Sigmoid colon (tissue), 7 donors: Measurements from ENCODE around the gene NTF3. TPM values are rescaled to one million over a fixed set of nuclear protein-coding genes. Genes with fewer than 3 reads are reported as not detected.

Source experiments
- DNase-seq: peaks from one replicate; pipeline ENCODE4 v3.0.0-alpha.2; 2019
- H3K27ac ChIP-seq, 4 donors: fragments of 200-600 bp; sonication (generic); one replicate each; pipeline ENCODE4 v1.5.1; 2016 to 2019; ENCODE audit warnings: mild to moderate bottlenecking in 1 of 4
- H3K27me3 ChIP-seq, 3 donors: fragments of 200-600 bp; sonication (generic); one replicate each; pipeline ENCODE4 v1.5.1; 2019; ENCODE audit warnings: mild to moderate bottlenecking in 1 of 3
- H3K36me3 ChIP-seq, 4 donors: fragments of 200-600 bp; sonication (generic); one replicate each; pipeline ENCODE4 v1.5.1; 2016 to 2019
- H3K4me1 ChIP-seq, 4 donors: fragments of 200-600 bp; sonication (generic); one replicate each; pipeline ENCODE4 v1.5.1; 2017 to 2019
- H3K4me3 ChIP-seq, 4 donors: fragments of 200-600 bp; sonication (generic); one replicate each; pipeline ENCODE4 v1.5.1; 2017 to 2019; ENCODE audit warnings: mild to moderate bottlenecking in 2 of 4, moderate library complexity in 1 of 4
- H3K9me3 ChIP-seq, 4 donors: fragments of 200-600 bp in 3 of 4; sonication (generic) in 3 of 4; one replicate each; pipeline versions ENCODE4 v1.5.1 to v1.6.1; 2013 to 2019
- EP300 ChIP-seq, 4 donors: sonication (generic); formaldehyde crosslinking; IDR thresholded peaks; one replicate each; pipeline ENCODE4 v1.6.1; 2017; ENCODE audit warnings: antibody characterized with exemption in 4 of 4
- POLR2A ChIP-seq, 2 donors: fragments of 450-650 bp; IDR thresholded peaks; one replicate each; pipeline ENCODE4 v1.6.1; 2016; ENCODE audit warnings: antibody characterized with exemption in 2 of 2, mild to moderate bottlenecking in 2 of 2, moderate library complexity in 2 of 2
- POLR2AphosphoS5 ChIP-seq, 4 donors: sonication (generic); formaldehyde crosslinking; IDR thresholded peaks; one replicate each; pipeline ENCODE4 v1.6.1; 2017; ENCODE audit warnings: antibody characterized with exemption in 4 of 4
- WGBS, 2 donors: extraction: QIAGEN DNeasy Blood & Tissue Kit; methylation state at CpG; one replicate each; pipeline ENCODE4 v1.1.7; 2013; 5-methylcytosine and 5-hydroxymethylcytosine counted together
- intact Hi-C: fragments of 100-400 bp; cut with DNase I; formaldehyde crosslinking; loops from one replicate; pipeline ENCODE4 v1.15.1; 2023
- polyA plus RNA-seq, 3 donors: library from polyadenylated mRNA; stranded (reverse); fragments of 200-250 nt; gene quantifications; one replicate each; pipeline ENCODE4 v1.2.3, GENCODE V29; 2013
- total RNA-seq, 4 donors: library from RNA; depleted of rRNA; stranded (reverse); fragments of >200 nt; gene quantifications; one replicate each; pipeline ENCODE4 v1.1.0, GENCODE V29; 2016
- TF ChIP-seq, protein P1 (sequence below), 4 experiments: fragments of 450-650 bp in 3 of 4; fragments of 200-600 bp in 1 of 4; IDR thresholded peaks; one replicate each; pipeline ENCODE4 v1.5.1; 2016 to 2019; ENCODE audit warnings: antibody characterized with exemption in 4 of 4, mild to moderate bottlenecking in 3 of 4, moderate library complexity in 2 of 4
- donor health status: healthy with polysubstance abuse.
- donor health status: Bipolar disorder and iron deficiency.
- donor health status: healthy.

The NTF3 gene
- total and polyA plus RNA-seq, 7 donors, result 0.71 to 1.8 (median 0.95) TPM; not detected in 2

DNA sequence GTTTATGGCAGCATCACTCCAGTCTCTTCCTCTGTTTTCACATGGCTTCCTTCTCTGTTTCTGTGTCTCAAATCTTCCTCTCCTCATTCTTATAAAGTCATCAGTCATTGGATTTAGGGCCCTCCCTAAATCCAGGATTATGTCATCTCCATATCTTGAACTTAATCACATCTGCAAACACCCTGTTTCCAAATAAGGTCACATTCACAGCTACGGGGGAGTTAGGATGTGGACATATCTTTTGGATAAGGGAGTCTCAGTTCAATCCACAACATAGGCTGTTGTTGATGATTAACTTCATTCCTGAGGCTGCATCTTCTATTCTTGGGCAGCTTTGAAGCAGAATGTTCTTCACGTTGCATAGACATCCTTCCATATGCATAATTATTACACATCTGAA is 40.3 kb upstream of the NTF3 start:
- intact Hi-C loops, result no loop called here
- WGBS, 2 donors, result 36 to 74% methylated on average over 2 of the region's 2 CpGs

DNA sequence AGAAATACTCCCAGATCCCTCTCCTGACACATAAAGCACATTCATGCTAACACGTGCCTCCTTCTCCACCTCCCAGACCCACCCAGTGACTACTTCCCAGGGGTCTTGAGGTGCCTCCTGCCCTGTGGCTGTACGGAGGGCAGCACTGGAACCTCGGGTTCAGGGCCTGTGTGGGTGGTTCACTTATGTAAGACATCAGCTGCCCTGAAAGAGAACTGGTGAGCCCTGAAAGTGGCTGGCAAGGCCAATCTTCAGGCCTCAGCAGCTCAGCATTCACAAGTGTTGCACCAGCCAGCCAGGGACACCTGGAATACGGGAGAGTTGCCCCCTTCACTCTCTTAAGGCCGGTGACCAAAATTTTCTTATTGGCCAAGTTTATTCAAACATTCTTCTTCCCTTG is 38.9 kb upstream of the NTF3 start:
- no peaks in the 10 kb centered on the region for H3K27me3 ChIP-seq
- peaks cover 0 to 9% (median 6%) of the 10 kb centered on the region in 4 donors for H3K4me1 ChIP-seq
- WGBS, 2 donors, result 85 to 90% methylated on average over 5 of the region's 5 CpGs
- H3K4me3 ChIP-seq, result no peak overlapping the region
- DNase-seq, result no peak
- intact Hi-C loops, result no loop called here
- TF ChIP-seq POLR2A (IDR thresholded peaks at IDR 0.05) (no peak), EP300 (IDR thresholded peaks at IDR 0.05) (no peak), POLR2AphosphoS5 (IDR thresholded peaks at IDR 0.05) (no peak)
- TF ChIP-seq, protein P1, sequence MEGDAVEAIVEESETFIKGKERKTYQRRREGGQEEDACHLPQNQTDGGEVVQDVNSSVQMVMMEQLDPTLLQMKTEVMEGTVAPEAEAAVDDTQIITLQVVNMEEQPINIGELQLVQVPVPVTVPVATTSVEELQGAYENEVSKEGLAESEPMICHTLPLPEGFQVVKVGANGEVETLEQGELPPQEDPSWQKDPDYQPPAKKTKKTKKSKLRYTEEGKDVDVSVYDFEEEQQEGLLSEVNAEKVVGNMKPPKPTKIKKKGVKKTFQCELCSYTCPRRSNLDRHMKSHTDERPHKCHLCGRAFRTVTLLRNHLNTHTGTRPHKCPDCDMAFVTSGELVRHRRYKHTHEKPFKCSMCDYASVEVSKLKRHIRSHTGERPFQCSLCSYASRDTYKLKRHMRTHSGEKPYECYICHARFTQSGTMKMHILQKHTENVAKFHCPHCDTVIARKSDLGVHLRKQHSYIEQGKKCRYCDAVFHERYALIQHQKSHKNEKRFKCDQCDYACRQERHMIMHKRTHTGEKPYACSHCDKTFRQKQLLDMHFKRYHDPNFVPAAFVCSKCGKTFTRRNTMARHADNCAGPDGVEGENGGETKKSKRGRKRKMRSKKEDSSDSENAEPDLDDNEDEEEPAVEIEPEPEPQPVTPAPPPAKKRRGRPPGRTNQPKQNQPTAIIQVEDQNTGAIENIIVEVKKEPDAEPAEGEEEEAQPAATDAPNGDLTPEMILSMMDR (IDR thresholded peaks at IDR 0.05), result no peak
- no peak overlapping the region for H3K27ac ChIP-seq
- no peaks in the 10 kb centered on the region for H3K36me3 ChIP-seq
- no peaks in the 10 kb centered on the region for H3K9me3 ChIP-seq

More for the DNA sequence above, 40.3 kb upstream of the NTF3 start:
- no peak for DNase-seq
- Histone ChIP-seq H3K27me3 (no peaks in the 10 kb centered on the region), H3K9me3 (no peaks in the 10 kb centered on the region), H3K27ac (no peak overlapping the region), H3K4me1 (peaks cover 0 to 9% (median 6%) of the 10 kb centered on the region in 4 donors), H3K36me3 (no peaks in the 10 kb centered on the region), H3K4me3 (no peak overlapping the region)
- TF ChIP-seq, protein P1 (IDR thresholded peaks at IDR 0.05), result no peak
- TF ChIP-seq POLR2AphosphoS5 (IDR thresholded peaks at IDR 0.05) (no peak), POLR2A (IDR thresholded peaks at IDR 0.05) (no peak), EP300 (IDR thresholded peaks at IDR 0.05) (no peak)

DNA sequence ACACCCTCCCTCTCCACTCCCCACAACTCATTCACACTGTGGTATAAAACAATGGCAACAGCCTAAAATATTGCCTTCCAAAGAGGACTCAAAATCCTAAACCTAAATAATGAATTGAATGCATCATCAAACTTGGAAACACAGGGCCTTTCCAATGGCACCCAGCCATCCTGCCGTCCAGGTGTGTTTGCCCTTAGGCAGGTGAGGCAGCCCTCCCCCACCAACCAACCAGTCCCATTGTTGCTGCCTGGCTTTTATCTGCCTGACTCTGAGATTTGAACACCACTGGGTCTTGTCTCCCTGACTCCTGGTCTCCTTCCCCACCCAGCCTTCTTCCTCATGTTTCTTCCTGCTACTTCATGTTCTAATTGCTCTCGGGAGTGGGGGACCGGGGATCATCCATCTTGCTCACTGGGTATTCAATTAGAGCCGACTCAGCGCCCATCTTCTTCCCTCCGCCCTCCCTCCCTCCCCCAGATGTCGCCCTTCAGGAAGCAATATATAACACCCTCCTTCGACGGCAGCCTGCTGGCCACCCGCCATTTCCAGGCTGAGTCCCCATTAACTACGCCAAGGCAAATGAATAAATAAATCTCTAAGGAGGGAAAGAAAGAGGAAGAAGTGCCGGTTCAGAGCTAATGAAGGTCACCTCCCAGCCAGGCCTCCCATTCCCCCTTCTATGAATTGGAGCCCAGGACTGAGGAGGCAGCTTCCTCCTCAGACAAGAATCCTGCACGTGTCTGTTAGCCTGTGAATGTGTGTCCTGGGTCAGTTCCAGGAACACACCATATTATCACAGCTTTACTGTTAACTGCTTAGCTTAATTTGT is 36.3 kb upstream of the NTF3 start:
- no peak for DNase-seq
- no peaks in the 10 kb centered on the region for H3K36me3 ChIP-seq
- H3K4me3 ChIP-seq, result no peak overlapping the region
- H3K27me3 ChIP-seq, result no peaks in the 10 kb centered on the region
- WGBS, 2 donors, result 5 to 22% methylated on average over 13 of the region's 13 CpGs
- H3K4me1 ChIP-seq, result peaks cover 0 to 9% (median 6%) of the 10 kb centered on the region in 4 donors
- TF ChIP-seq POLR2A (IDR thresholded peaks at IDR 0.05), result no peak
- intact Hi-C loops, result no loop called here
- no peak overlapping the region for H3K27ac ChIP-seq
- H3K9me3 ChIP-seq, result no peaks in the 10 kb centered on the region

DNA sequence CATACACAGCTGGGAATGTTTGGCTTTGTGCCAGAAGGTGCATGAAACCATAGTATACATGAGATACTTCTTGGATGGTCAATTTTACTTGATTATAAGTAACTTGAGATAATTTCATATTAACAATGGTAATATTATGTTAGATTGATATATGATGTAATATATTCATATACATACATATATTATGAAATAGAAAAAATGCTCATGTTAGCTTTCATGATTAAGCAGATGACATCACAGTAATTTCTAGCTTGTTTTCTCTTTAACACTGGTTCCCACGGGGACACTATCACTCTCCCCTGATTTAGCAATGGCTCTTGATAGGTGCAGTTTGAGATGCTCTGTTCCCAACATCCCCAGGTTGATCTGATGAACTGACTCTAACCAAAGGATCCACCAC is 35.4 kb upstream of the NTF3 start:
- DNase-seq, result no peak
- H3K9me3 ChIP-seq, result no peaks in the 10 kb centered on the region
- no peak overlapping the region for H3K27ac ChIP-seq
- H3K4me3 ChIP-seq, result no peak overlapping the region
- H3K36me3 ChIP-seq, result no peaks in the 10 kb centered on the region
- H3K27me3 ChIP-seq, result no peaks in the 10 kb centered on the region
- WGBS, 2 donors, result 83 to 91% methylated on average over 1 of the region's 1 CpG
- TF ChIP-seq, protein P1 (IDR thresholded peaks at IDR 0.05), result no peak
- no peak for TF ChIP-seq POLR2AphosphoS5 (IDR thresholded peaks at IDR 0.05)
- TF ChIP-seq POLR2A (IDR thresholded peaks at IDR 0.05), result no peak
- TF ChIP-seq EP300 (IDR thresholded peaks at IDR 0.05), result no peak
- intact Hi-C loops, result no loop called here
- H3K4me1 ChIP-seq, result peaks cover 0 to 9% (median 6%) of the 10 kb centered on the region in 4 donors

DNA sequence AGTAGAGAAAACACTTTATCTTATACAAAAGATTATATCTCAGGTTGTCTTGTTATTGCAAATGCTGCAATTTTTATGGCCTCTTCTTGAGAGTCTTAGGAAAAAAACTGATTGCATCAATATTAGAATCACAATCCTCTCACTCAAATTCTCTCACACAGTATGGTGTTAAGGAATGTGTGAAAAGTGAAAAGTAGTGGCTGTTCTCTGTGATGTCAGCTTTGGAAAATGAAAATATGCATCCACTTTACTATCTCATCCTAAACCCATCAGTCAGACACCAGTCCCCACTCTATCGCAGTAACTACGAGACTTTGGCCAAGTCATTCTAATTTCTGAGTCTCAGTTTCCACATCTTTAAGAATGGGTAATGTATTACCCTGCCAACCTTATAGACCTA is 32.6 kb upstream of the NTF3 start:
- TF ChIP-seq, protein P1 (IDR thresholded peaks at IDR 0.05), result no peak
- TF ChIP-seq POLR2AphosphoS5 (IDR thresholded peaks at IDR 0.05) (no peak), POLR2A (IDR thresholded peaks at IDR 0.05) (no peak), EP300 (IDR thresholded peaks at IDR 0.05) (no peak)
- Histone ChIP-seq H3K4me1 (peaks cover 0 to 9% (median 6%) of the 10 kb centered on the region in 4 donors), H3K27me3 (no peaks in the 10 kb centered on the region), H3K27ac (no peak overlapping the region), H3K4me3 (no peak overlapping the region), H3K9me3 (no peaks in the 10 kb centered on the region), H3K36me3 (no peaks in the 10 kb centered on the region)
- intact Hi-C loops, result no loop called here
- WGBS, 2 donors, result 93 to 95% methylated on average over 2 of the region's 2 CpGs
- DNase-seq, result no peak
